ENCODE results near the gene VIPR2.

DNA sequence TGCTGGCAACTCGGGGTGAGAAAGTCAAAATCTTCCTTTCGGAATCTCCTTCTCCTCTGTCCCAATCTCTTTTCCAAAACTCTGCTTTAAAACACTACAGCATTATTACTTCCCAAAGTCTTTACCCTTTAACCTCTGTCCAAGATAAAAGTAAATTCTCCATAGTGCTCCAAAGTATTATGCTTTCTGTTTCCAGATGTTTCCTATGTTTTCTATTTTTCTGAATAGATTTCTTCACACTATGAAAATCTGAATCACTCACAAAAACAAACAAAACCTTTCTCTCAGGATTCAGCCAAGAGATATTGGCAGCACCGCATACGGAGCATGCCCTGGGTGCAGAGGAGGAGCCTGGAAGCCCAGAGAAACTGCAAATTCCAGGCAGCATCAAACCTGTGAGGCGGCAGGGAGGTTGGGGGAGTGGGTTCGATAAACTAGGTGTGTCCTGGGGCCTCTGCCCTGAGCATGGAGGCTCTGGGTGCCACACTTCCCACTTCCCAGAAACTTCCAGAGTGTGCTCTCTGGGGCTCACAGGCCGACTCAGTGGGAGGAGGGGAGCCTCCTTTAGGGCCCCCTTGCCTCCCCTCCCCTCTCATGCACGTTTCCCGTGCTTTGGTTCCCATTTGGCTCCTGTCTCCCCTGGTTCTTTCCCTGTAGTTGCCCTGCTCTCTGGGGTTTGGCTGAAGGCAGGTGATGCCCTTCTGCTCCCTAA is 35.6 kb downstream of the VIPR2 start:
- TF ChIP-seq, protein P1, sequence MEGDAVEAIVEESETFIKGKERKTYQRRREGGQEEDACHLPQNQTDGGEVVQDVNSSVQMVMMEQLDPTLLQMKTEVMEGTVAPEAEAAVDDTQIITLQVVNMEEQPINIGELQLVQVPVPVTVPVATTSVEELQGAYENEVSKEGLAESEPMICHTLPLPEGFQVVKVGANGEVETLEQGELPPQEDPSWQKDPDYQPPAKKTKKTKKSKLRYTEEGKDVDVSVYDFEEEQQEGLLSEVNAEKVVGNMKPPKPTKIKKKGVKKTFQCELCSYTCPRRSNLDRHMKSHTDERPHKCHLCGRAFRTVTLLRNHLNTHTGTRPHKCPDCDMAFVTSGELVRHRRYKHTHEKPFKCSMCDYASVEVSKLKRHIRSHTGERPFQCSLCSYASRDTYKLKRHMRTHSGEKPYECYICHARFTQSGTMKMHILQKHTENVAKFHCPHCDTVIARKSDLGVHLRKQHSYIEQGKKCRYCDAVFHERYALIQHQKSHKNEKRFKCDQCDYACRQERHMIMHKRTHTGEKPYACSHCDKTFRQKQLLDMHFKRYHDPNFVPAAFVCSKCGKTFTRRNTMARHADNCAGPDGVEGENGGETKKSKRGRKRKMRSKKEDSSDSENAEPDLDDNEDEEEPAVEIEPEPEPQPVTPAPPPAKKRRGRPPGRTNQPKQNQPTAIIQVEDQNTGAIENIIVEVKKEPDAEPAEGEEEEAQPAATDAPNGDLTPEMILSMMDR (conservative IDR thresholded peaks at IDR 0.05) = no peak
- TF ChIP-seq EZH2 (IDR thresholded peaks at IDR 0.05; ENCODE audit: low read depth) = no peak
